ENCODE results near the gene ASCC1.

DNA sequence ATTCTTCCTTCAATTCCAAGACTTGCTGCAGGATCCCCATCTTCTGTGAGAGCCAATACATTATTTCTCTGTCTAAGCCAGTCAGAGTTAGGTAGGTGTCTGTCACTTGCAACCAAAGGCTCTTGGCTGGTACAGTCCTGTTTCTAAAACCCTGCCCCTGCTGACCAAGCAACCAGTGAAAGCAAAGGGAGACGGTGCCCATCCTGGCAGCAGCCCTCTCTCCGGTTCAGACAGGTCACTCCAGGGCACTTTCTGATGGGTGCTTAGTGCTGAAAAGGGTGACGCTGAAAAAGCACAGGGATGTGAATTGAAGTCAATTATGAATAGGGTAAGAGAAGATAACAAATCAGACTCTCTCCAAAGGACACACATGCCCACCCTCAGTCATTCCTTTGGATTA is 165.2 kb downstream of the ASCC1 start:
- TF ChIP-seq POLR2A (IDR thresholded peaks at IDR 0.05) (no peak), CTCF (IDR thresholded peaks at IDR 0.05) (no peak)
